WI38 (cell line): Measurements from ENCODE around the gene ERGIC3.
A peak's percentile ranks its signal among the peaks of the same experiment; 100 is the strongest.

ENCODE experiments used
- H3K4me3 ChIP-seq: 2 replicates; pipeline ENCODE4 v1.5.1; 2011; ENCODE audit warnings: low read depth, mild to moderate bottlenecking, control low read depth, low read length
- CTCF ChIP-seq: IDR thresholded peaks from 2 replicates; pipeline ENCODE4 v1.5.1; 2012; ENCODE audit warnings: low read depth, mild to moderate bottlenecking, control low read depth, low read length

The ERGIC3 gene

GRCh38 chr20:35555951-35556645 lies 14.2 kb downstream of the ERGIC3 start:
- no peak for TF ChIP-seq CTCF

GRCh38 chr20:35556871-35557270 lies 15.0 kb downstream of the ERGIC3 start:
- H3K4me3 ChIP-seq, result no peak overlapping the region
- no peak for TF ChIP-seq CTCF

More at GRCh38 chr20:35555951-35556645, 14.2 kb downstream of the ERGIC3 start:
- H3K4me3 ChIP-seq, result no peak overlapping the region

- no peak for TF ChIP-seq CTCF
- H3K4me3 ChIP-seq, result no peak overlapping the region
Observed at GRCh38 chr20:35558451-35558850, 16.6 kb downstream of the ERGIC3 start.

- no peak overlapping the region for H3K4me3 ChIP-seq
Observed at GRCh38 chr20:35559042-35559693, 17.3 kb downstream of the ERGIC3 start.

GRCh38 chr20:35560105-35560511 lies 18.2 kb downstream of the ERGIC3 start:
- H3K4me3 ChIP-seq, result no peak overlapping the region
- no peak for TF ChIP-seq CTCF

More at GRCh38 chr20:35559042-35559693, 17.3 kb downstream of the ERGIC3 start:
- no peak for TF ChIP-seq CTCF

GRCh38 chr20:35560541-35560940 lies 18.7 kb downstream of the ERGIC3 start:
- TF ChIP-seq CTCF, result no peak

GRCh38 chr20:35561268-35561667 lies 19.4 kb downstream of the ERGIC3 start:
- TF ChIP-seq CTCF, result peak; percentile 40
- H3K4me3 ChIP-seq, result no peak overlapping the region

More at GRCh38 chr20:35560541-35560940, 18.7 kb downstream of the ERGIC3 start:
- H3K4me3 ChIP-seq, result no peak overlapping the region
